Activated naive CD4-positive, alpha-beta T cell treated with anti-CD3 and anti-CD28 coated beads, Interleukin-2, amount 50 U/mL, for 24 hours (primary cell): ENCODE measurements around the gene TAPBP.

Experiments used
- H3K27ac Mint-ChIP-seq: one replicate; pipeline ENCODE4 v1.8.0; 2021; ENCODE audit warnings: mild to moderate bottlenecking, mixed read lengths
- H3K27me3 Mint-ChIP-seq: one replicate; pipeline ENCODE4 v1.8.0; 2021; ENCODE audit warnings: mixed read lengths
- H3K36me3 Mint-ChIP-seq: one replicate; pipeline ENCODE4 v1.8.0; 2021; ENCODE audit warnings: mixed read lengths
- H3K4me1 Mint-ChIP-seq: one replicate; pipeline ENCODE4 v1.8.0; 2021; ENCODE audit warnings: mixed read lengths
- H3K4me3 Mint-ChIP-seq: one replicate; pipeline ENCODE4 v1.8.0; 2021; ENCODE audit warnings: mild to moderate bottlenecking, mixed read lengths
- H3K9me3 Mint-ChIP-seq: one replicate; pipeline ENCODE4 v1.8.0; 2021; ENCODE audit warnings: mixed read lengths

The TAPBP gene

GRCh38 chr6:33251395-33252012, 62.4 kb downstream of the TAPBP start:
- Mint-ChIP-seq H3K27me3 (no peaks in the 10 kb centered on the region), H3K27ac (peak overlapping the region; percentile 13), H3K36me3 (peaks cover 10% of the 10 kb centered on the region), H3K9me3 (no peaks in the 10 kb centered on the region), H3K4me1 (peaks cover 37% of the 10 kb centered on the region), H3K4me3 (peak overlapping the region; percentile 5)

GRCh38 chr6:33250731-33251130, 63.1 kb downstream of the TAPBP start:
- Mint-ChIP-seq H3K36me3 (peaks cover 10% of the 10 kb centered on the region), H3K4me3 (peak overlapping the region; percentile 91), H3K4me1 (peaks cover 37% of the 10 kb centered on the region)

GRCh38 chr6:33249732-33250630, 63.9 kb downstream of the TAPBP start:
- H3K36me3 Mint-ChIP-seq: peaks cover 10% of the 10 kb centered on the region
- no peaks in the 10 kb centered on the region for H3K27me3 Mint-ChIP-seq
- peaks cover 37% of the 10 kb centered on the region for H3K4me1 Mint-ChIP-seq

More at GRCh38 chr6:33250731-33251130, 63.1 kb downstream of the TAPBP start:
- peak overlapping the region; percentile 92 for H3K27ac Mint-ChIP-seq
- no peaks in the 10 kb centered on the region for H3K27me3 Mint-ChIP-seq
- H3K9me3 Mint-ChIP-seq: no peaks in the 10 kb centered on the region

More at GRCh38 chr6:33249732-33250630, 63.9 kb downstream of the TAPBP start:
- Mint-ChIP-seq H3K4me3 (peak overlapping the region; percentile 91), H3K27ac (peak overlapping the region; percentile 92), H3K9me3 (no peaks in the 10 kb centered on the region)
